Right renal pelvis (tissue), 4 donors: Measurements from ENCODE around the gene ARHGAP10. TPM values are rescaled to one million over a fixed set of nuclear protein-coding genes. Genes with fewer than 3 reads are reported as not detected.
"Not testable (repeated sequence)": the region's sequence is repeated elsewhere in the genome, so short reads cannot be mapped to it uniquely, and the experiment has no call there.

Experiments used
- DNase-seq, 4 donors: peaks; one replicate each; pipeline ENCODE4 v3.0.0-alpha.2; 2013; ENCODE audit warnings: low read depth in 4 of 4, low spot score in 3 of 4, missing footprints in 1 of 4
- polyA plus RNA-seq, 4 donors: library from polyadenylated mRNA; unstranded; fragments of 120-200 nt; gene quantifications; one replicate each; pipeline ENCODE4 v1.2.1, GENCODE V29; 2013; ENCODE audit not compliant: insufficient read length in 4 of 4

Gene ARHGAP10
- polyA plus RNA-seq, 4 donors, result 19.2 to 21.2 (median 19.8) TPM

GRCh38 chr4:148077581-148077980 lies 345.7 kb downstream of the ARHGAP10 start:
- DNase-seq, result no peak

GRCh38 chr4:148078061-148078460 lies 346.2 kb downstream of the ARHGAP10 start:
- no peak for DNase-seq

- DNase-seq, result no peak
Measured at GRCh38 chr4:148079961-148080360, 348.1 kb downstream of the ARHGAP10 start.

- no peak for DNase-seq
Measured at GRCh38 chr4:148081267-148081666, 349.4 kb downstream of the ARHGAP10 start.

- no peak for DNase-seq
Measured at GRCh38 chr4:148081745-148082144, 349.9 kb downstream of the ARHGAP10 start.

GRCh38 chr4:148083073-148083472 lies 351.2 kb downstream of the ARHGAP10 start:
- DNase-seq, result not testable (repeated sequence)

GRCh38 chr4:148089624-148090023 lies 357.7 kb downstream of the ARHGAP10 start:
- no peak for DNase-seq

- no peak for DNase-seq
Measured at GRCh38 chr4:148090029-148090428, 358.1 kb downstream of the ARHGAP10 start.

- no peak for DNase-seq
Measured at GRCh38 chr4:148090503-148091476, 358.9 kb downstream of the ARHGAP10 start.

GRCh38 chr4:148091896-148092295 lies 360.0 kb downstream of the ARHGAP10 start:
- DNase-seq, result no peak

- no peak for DNase-seq
Measured at GRCh38 chr4:148092316-148093014, 360.6 kb downstream of the ARHGAP10 start.

- DNase-seq, result no peak
Measured at GRCh38 chr4:148093065-148093464, 361.2 kb downstream of the ARHGAP10 start.

- DNase-seq, result no peak
Measured at GRCh38 chr4:148094149-148094548, 362.3 kb downstream of the ARHGAP10 start.

GRCh38 chr4:148095346-148095923 lies 363.5 kb downstream of the ARHGAP10 start:
- no peak for DNase-seq

- DNase-seq, result no peak
Measured at GRCh38 chr4:148097801-148098200, 365.9 kb downstream of the ARHGAP10 start.

- DNase-seq, result no peak
Measured at GRCh38 chr4:148101235-148101634, 369.3 kb downstream of the ARHGAP10 start.

- DNase-seq, result no peak
Measured at GRCh38 chr4:148101790-148102189, 369.9 kb downstream of the ARHGAP10 start.

GRCh38 chr4:148103597-148104355 lies 371.9 kb downstream of the ARHGAP10 start:
- DNase-seq, result no peak

GRCh38 chr4:148108766-148109165 lies 376.9 kb downstream of the ARHGAP10 start:
- DNase-seq, result no peak

GRCh38 chr4:148109216-148109615 lies 377.3 kb downstream of the ARHGAP10 start:
- DNase-seq, result no peak

- no peak for DNase-seq
Measured at GRCh38 chr4:148110169-148110568, 378.3 kb downstream of the ARHGAP10 start.
